ENCODE data around the gene TPM3. TPM values are rescaled to one million over a fixed set of nuclear protein-coding genes. Genes with fewer than 3 reads are reported as not detected.
"Not testable (repeated sequence)": the region's sequence is repeated elsewhere in the genome, so short reads cannot be mapped to it uniquely, and the experiment has no call there.

The TPM3 gene
- total RNA-seq, 1 experiment from 2014 or later = 501 TPM

- no peak for DNase-seq (ENCODE audit: extremely low read depth, low read depth)
These were observed 20.7 kb downstream of the TPM3 start for GRCh38 chr1:154171223-154171583.

GRCh38 chr1:154170547-154171222, 21.2 kb downstream of the TPM3 start:
- no peak for DNase-seq (ENCODE audit: extremely low read depth, low read depth)

- no peak for DNase-seq (ENCODE audit: extremely low read depth, low read depth)
These were observed 24.4 kb downstream of the TPM3 start for GRCh38 chr1:154167461-154167860.

- no peak for DNase-seq (ENCODE audit: extremely low read depth, low read depth)
These were observed 25.7 kb downstream of the TPM3 start for GRCh38 chr1:154166207-154166606.

- no peak for DNase-seq (ENCODE audit: extremely low read depth, low read depth)
These were observed 32.3 kb downstream of the TPM3 start for GRCh38 chr1:154159554-154159953.

- DNase-seq (ENCODE audit: extremely low read depth, low read depth) = no peak
These were observed 33.4 kb downstream of the TPM3 start for GRCh38 chr1:154158307-154159125.

DNA sequence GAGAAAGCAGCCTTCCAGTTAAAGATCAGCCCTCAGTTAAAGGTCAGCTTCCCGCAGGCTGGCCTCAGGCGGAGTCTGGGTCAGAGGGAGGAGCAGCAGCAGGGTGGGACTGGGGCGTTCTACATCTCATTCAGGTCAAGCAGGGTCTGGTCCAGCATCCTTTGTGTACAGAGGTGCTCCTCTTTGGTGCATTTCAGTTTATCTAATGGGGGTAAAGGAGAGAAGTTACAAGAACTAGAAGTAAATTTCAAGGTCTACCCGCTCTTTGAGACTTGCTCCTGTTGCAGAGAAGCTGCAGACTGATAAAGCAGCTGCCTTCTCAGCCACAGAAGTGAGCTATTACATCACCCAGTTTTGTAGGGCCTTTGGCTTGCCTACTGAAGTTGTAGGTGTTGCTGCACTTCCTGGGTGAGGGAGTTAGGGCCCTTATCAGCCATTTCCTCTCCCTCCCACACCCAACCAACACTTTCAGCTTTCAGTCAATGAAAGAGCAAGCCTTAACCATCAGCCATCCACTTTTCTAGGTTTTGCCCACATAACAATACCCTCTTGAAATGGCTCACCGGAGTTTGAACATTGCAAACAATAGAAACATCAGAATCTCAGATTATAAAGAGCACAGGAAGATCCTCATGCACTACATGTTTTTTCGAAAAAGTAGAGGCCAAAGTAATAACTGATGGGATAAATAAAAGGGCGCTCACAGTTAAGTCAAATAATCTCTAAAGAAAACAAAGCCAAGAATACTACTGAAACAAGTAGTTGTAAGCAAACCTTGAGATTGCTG, 34.2 kb downstream of the TPM3 start:
- no peak for DNase-seq (ENCODE audit: extremely low read depth, low read depth)

GRCh38 chr1:154155251-154155650, 36.6 kb downstream of the TPM3 start:
- DNase-seq (ENCODE audit: extremely low read depth, low read depth) = no peak

DNA sequence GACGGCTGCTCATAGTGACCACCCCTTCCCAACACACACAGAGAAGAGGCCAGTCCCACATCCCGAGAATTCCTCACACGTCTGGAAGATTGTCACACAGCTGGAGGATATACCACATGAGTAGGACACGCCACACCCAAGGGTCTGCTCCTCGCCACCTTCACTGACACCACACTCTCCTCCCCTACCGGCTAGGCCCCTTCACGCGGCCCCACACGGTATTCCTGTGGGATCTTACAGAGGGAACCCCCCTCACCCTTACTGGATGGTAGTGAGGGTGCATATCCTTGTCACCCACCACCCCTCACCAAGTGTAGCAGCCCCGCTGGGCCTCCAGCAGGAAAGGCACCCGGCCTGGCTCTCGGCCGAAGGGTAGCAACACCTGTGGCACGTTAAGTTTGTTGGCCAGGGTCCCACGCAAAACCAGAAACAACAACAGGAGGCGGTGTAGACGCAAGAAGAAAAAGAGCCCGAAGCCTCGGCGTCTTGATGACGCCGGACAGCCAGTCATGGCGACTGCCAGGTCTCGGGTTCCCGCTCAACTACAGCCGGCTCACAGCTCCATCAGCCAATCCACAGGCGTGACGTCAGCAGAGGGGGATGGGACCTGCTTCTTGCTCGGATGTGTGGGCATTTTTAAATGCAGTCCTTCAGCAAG, 37.2 kb downstream of the TPM3 start, which contains the start of gene NUP210L:
Gene NUP210L, minus strand, starts transcription at position 540 of the 658 bp plus-strand sequence.
- DNase-seq (ENCODE audit: extremely low read depth, low read depth) = no peak

GRCh38 chr1:154154053-154154452, 37.8 kb downstream of the TPM3 start:
- DNase-seq (ENCODE audit: extremely low read depth, low read depth) = no peak

DNA sequence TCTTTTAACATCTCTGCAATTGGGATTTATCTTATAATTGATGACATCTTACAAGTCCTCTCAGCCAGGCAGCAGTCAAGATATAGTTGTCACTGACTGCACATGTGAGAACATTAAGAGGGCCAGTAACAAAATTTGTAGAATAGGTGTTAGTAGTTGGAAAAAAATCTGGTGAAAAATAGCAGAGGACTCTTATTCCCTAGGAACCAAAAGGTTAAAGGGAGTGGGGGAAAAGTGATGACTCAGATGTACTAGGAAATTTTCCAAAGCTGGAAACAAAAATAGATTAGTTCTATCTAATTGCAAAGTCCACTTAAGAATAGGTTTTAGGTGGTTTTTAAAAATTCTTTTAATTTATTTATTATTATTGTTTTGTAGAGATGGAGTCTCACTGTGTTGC, 40.6 kb downstream of the TPM3 start:
- DNase-seq (ENCODE audit: extremely low read depth, low read depth) = no peak

DNA sequence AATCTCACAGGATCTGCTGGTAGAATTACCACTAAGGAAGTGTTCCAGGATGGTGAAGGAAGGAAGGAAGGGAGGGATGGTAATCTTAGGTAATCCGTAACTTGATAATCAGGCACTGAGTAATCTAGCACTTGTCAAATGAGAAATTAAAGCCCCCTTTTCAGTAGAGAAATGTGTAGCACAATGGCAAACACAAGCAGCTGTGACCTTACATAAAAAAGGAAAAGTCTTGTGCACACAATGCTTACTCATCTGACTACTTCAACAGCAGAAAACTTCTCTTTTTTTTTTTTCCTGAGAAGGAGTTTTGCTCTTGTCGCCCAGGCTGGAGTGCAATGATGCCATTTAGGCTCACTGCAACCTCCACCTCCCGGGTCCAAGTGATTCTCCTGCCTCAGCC, 43.1 kb downstream of the TPM3 start:
- no peak for DNase-seq (ENCODE audit: extremely low read depth, low read depth)

- not testable (repeated sequence) for DNase-seq (ENCODE audit: extremely low read depth, low read depth)
These were observed 44.4 kb downstream of the TPM3 start for GRCh38 chr1:154147505-154147904.

- DNase-seq (ENCODE audit: extremely low read depth, low read depth) = no peak
These were observed 45.9 kb downstream of the TPM3 start for GRCh38 chr1:154145986-154146385.

DNA sequence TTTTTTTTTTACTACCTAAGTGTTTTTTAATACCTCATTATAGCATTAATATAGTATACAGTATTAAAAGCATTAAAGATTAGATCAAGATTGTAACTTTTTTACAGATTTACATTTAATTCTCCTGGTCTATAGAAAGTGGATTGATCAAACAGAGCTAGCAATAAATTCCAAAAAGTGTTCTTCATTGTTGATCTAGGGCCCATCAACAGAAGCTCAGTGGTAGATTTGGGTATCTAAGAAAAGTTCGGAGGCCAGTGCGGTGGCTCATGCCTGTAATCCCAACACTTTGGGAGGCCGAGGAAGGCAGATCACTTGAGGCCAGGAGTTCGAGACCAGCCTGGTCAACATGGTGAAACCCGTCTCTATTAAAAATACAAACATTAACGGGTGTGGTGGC, 49.5 kb downstream of the TPM3 start:
- DNase-seq (ENCODE audit: extremely low read depth, low read depth) = no peak

- DNase-seq (ENCODE audit: extremely low read depth, low read depth) = no peak
These were observed 50.7 kb downstream of the TPM3 start for GRCh38 chr1:154141240-154141639.

- DNase-seq (ENCODE audit: extremely low read depth, low read depth) = no peak
These were observed 54.0 kb downstream of the TPM3 start for GRCh38 chr1:154137888-154138287.

DNA sequence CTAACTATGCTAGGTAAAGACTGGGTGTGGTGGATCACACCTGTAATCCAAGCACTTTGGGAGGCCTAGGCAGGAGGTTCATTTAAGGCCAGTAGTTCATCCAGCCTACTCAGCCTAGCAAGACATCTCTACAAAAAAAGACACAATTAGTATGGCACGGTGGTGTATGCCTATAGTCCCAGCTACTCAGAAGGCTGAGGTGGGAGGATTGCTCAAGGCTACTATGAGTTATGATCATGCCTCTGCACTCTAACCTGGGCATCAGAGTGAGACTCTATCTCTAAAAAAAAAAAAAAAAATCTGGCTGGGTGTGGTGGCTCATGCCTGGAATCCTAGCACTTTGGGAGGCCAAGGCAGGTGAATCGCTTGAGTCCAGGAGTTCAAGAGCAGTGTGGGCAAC, 58.6 kb downstream of the TPM3 start:
- DNase-seq (ENCODE audit: extremely low read depth, low read depth) = no peak

DNA sequence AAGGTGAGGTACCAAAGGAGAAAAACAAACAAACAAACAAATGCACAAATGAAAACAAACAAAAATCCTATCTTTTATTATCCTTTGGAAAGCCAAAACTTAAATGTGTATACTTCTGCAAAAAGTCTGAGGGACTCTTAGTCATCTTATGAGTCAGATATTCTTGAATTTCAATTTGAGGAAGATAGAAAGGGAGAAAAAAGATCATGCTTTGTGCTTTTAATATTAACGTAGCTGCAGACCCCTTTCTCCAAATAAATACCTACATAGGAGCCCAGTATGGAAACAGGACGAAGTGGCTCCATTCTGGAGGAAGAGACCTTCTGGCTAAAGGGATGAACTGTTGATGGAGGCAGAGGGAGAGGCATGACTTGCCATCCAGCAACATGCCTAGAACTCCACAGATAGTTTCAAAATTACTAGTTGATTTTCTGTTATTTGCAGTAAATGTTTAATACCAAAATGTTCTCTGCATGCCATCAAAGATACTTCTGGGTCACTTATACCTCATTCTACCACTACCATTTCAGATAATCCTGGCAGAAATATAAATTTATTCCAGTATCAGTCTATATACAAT, 62.4 kb downstream of the TPM3 start:
- DNase-seq (ENCODE audit: extremely low read depth, low read depth) = no peak

DNA sequence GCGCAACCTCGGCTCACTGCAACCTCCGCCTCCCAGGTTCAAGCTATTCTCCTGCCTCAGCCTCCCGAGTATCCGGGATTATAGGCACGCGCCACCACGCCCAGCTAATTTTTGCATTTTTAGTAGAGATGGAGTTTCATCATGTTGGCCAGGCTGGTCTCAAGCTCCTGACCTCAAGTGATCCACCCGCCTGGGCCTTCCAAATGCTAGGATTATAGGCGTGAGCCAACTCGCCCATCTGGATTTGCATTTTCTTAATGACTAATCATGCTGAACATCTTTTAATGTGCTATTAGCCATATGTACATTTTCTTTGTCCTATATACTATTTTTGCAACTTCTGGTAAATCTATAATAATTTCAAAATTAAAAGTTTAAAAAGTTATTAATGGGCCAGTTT, 68.7 kb downstream of the TPM3 start:
- DNase-seq (ENCODE audit: extremely low read depth, low read depth) = not testable (repeated sequence)

GRCh38 chr1:154117642-154118041, 74.3 kb downstream of the TPM3 start:
- no peak for DNase-seq (ENCODE audit: extremely low read depth, low read depth)

All from NCI-H460 (cell line).